A549 treated with ZK216348 at 1 μM for 4 hours (cell line): Measurements from ENCODE around the gene LGSN. TPM values are rescaled to one million over a fixed set of nuclear protein-coding genes. Genes with fewer than 3 reads are reported as not detected.

Experiments used
- total RNA-seq: library from RNA; stranded (reverse); fragments of 200-300 nt; extraction: Qiagen RNA extraction; gene quantifications from 5 replicates; pipeline ENCODE4 v1.2.3, GENCODE V29; 2022; ENCODE audit warnings: low read depth

Gene LGSN, protein sequence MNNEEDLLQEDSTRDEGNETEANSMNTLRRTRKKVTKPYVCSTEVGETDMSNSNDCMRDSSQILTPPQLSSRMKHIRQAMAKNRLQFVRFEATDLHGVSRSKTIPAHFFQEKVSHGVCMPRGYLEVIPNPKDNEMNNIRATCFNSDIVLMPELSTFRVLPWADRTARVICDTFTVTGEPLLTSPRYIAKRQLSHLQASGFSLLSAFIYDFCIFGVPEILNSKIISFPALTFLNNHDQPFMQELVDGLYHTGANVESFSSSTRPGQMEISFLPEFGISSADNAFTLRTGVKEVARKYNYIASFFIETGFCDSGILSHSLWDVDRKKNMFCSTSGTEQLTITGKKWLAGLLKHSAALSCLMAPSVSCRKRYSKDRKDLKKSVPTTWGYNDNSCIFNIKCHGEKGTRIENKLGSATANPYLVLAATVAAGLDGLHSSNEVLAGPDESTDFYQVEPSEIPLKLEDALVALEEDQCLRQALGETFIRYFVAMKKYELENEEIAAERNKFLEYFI
- 1.7 to 3.4 TPM (median 3.0 TPM) in 5 replicates for total RNA-seq

GRCh38 chr6:63319939-63320338, at the start of gene LGSN:
LGSN (minus strand) TSS chr6:63319983; CDS start chr6:63319943, 40 bp downstream.

Other genes starting within 250 kb of the LGSN start
- gene FKBP1C, start 108.5 kb downstream of the LGSN start, total RNA-seq, result 1.6 to 2.3 TPM (median 1.9 TPM) in 5 replicates